Measurements from ENCODE around the gene CEP43. TPM values are rescaled to one million over a fixed set of nuclear protein-coding genes. Genes with fewer than 3 reads are reported as not detected.

The CEP43 gene
- total RNA-seq, 1 experiment from 2014 or later, result 35.4 TPM

DNA sequence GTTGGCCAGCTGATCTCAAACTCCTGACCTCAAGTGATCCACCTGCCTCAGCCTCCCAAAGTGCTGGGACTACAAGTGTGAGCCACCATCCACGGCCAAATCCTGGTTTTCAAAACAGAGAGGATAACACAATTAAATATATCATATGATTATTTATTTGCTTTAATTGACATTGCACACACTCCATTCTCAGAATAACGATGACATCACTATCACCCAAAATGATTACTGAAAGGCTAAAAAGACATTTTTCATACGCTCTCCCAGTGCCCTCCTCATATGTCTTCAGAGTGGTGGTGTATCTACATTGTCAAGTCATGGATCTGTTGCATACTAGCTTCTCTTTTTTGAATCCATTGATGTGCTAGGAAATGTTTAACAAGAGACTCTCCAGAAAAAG is 18.5 kb upstream of the CEP43 start:
- no TSS peak for BruUV-seq (replicated peaks)
- DNase-seq (ENCODE audit: low read depth, low spot score), result no peak
- ChIA-PET POLR2A (interaction anchor here (0.7 kb wide), 1 partner anchor 19 kb away, joined by 3 read pairs; no protein-coding TSS in a partner anchor), CTCF (interaction anchor here (0.7 kb wide), 1 partner anchor 9 kb away, joined by 3 read pairs; no protein-coding TSS in a partner anchor)
- ATAC-seq, result no peak
- no peaks in the 10 kb centered on the region for H3K27me3 ChIP-seq (ENCODE audit: control insufficient read depth, insufficient read depth, low read length)
- no peaks in the 10 kb centered on the region for H3K4me1 ChIP-seq (ENCODE audit: control insufficient read depth, insufficient read depth, low read length)
- H3K9me3 ChIP-seq (ENCODE audit: control insufficient read depth, insufficient read depth, low read depth, low read length), result no peaks in the 10 kb centered on the region
- H3K4me3 ChIP-seq (ENCODE audit: low read depth in 2 of 2, low read length in 2 of 2), result no peak overlapping the region
- TF ChIP-seq POLR2AphosphoS5 (IDR thresholded peaks at IDR 0.05; ENCODE audit: low read depth, low read length), result no peak
- no peak for TF ChIP-seq SIN3A (IDR thresholded peaks at IDR 0.05; ENCODE audit: borderline replicate concordance, insufficient read depth, low read depth, low read length)
- TF ChIP-seq, protein P1, sequence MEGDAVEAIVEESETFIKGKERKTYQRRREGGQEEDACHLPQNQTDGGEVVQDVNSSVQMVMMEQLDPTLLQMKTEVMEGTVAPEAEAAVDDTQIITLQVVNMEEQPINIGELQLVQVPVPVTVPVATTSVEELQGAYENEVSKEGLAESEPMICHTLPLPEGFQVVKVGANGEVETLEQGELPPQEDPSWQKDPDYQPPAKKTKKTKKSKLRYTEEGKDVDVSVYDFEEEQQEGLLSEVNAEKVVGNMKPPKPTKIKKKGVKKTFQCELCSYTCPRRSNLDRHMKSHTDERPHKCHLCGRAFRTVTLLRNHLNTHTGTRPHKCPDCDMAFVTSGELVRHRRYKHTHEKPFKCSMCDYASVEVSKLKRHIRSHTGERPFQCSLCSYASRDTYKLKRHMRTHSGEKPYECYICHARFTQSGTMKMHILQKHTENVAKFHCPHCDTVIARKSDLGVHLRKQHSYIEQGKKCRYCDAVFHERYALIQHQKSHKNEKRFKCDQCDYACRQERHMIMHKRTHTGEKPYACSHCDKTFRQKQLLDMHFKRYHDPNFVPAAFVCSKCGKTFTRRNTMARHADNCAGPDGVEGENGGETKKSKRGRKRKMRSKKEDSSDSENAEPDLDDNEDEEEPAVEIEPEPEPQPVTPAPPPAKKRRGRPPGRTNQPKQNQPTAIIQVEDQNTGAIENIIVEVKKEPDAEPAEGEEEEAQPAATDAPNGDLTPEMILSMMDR (IDR thresholded peaks at IDR 0.05), result no peak
- TF ChIP-seq, protein P2, sequence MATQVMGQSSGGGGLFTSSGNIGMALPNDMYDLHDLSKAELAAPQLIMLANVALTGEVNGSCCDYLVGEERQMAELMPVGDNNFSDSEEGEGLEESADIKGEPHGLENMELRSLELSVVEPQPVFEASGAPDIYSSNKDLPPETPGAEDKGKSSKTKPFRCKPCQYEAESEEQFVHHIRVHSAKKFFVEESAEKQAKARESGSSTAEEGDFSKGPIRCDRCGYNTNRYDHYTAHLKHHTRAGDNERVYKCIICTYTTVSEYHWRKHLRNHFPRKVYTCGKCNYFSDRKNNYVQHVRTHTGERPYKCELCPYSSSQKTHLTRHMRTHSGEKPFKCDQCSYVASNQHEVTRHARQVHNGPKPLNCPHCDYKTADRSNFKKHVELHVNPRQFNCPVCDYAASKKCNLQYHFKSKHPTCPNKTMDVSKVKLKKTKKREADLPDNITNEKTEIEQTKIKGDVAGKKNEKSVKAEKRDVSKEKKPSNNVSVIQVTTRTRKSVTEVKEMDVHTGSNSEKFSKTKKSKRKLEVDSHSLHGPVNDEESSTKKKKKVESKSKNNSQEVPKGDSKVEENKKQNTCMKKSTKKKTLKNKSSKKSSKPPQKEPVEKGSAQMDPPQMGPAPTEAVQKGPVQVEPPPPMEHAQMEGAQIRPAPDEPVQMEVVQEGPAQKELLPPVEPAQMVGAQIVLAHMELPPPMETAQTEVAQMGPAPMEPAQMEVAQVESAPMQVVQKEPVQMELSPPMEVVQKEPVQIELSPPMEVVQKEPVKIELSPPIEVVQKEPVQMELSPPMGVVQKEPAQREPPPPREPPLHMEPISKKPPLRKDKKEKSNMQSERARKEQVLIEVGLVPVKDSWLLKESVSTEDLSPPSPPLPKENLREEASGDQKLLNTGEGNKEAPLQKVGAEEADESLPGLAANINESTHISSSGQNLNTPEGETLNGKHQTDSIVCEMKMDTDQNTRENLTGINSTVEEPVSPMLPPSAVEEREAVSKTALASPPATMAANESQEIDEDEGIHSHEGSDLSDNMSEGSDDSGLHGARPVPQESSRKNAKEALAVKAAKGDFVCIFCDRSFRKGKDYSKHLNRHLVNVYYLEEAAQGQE (IDR thresholded peaks at IDR 0.05; ENCODE audit: insufficient read depth in 1 of 2, low read depth in 2 of 2, low read length in 1 of 2), result no peak
- in situ Hi-C loops (cut with HindIII; ENCODE audit: low pct_unique_long_range_greater_than_20kb, low sequenced_read_pairs), result no loop called here
- no peaks in the 10 kb centered on the region for H3K36me3 ChIP-seq (ENCODE audit: control insufficient read depth, insufficient read depth, low read length)
- no peak overlapping the region for H3K27ac ChIP-seq (ENCODE audit: low read length)
- intact Hi-C loops (cut with micrococcal nuclease; ENCODE audit: unreplicated experiment), result no loop called here

DNA sequence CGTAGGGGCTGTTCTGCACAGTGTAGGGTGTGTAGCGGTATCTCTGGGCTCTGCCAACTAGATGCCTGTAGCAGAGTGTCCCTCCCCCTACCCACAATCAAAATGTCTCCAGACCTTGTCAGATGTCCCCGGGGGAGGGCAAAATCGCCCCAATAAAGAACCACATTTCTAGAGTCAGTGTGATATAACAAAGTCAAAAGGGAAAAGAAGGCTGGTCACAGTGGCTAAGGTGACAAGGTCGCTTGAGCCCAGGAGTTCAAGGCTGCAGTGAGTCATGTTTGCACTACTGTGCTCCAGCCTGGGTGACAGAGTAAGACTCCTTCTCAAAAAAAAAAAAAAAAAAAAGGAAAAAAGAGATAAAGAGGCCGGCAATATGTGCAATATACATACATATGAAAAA is 11.7 kb upstream of the CEP43 start:
- H3K27ac ChIP-seq (ENCODE audit: low read length), result no peak overlapping the region
- POLR2A ChIA-PET, result no interaction called here
- in situ Hi-C loops (cut with HindIII; ENCODE audit: low pct_unique_long_range_greater_than_20kb, low sequenced_read_pairs), result no loop called here
- DNase-seq (ENCODE audit: low read depth, low spot score), result no peak
- no peaks in the 10 kb centered on the region for H3K27me3 ChIP-seq (ENCODE audit: control insufficient read depth, insufficient read depth, low read length)
- intact Hi-C loops (cut with micrococcal nuclease; ENCODE audit: unreplicated experiment), result no loop called here
- no peaks in the 10 kb centered on the region for H3K9me3 ChIP-seq (ENCODE audit: control insufficient read depth, insufficient read depth, low read depth, low read length)
- BruUV-seq (replicated peaks), result no TSS peak
- CTCF ChIA-PET, result no interaction called here
- no peak for TF ChIP-seq SIN3A (IDR thresholded peaks at IDR 0.05; ENCODE audit: borderline replicate concordance, insufficient read depth, low read depth, low read length)
- TF ChIP-seq, protein P2 (IDR thresholded peaks at IDR 0.05; ENCODE audit: insufficient read depth in 1 of 2, low read depth in 2 of 2, low read length in 1 of 2), result no peak
- no peak for TF ChIP-seq POLR2AphosphoS5 (IDR thresholded peaks at IDR 0.05; ENCODE audit: low read depth, low read length)
- TF ChIP-seq, protein P1 (IDR thresholded peaks at IDR 0.05), result no peak
- no peak for TF ChIP-seq TCF7L2 (IDR thresholded peaks at IDR 0.05; ENCODE audit: low read depth, low read length)
- H3K4me1 ChIP-seq (ENCODE audit: control insufficient read depth, insufficient read depth, low read length), result no peaks in the 10 kb centered on the region
- no peaks in the 10 kb centered on the region for H3K36me3 ChIP-seq (ENCODE audit: control insufficient read depth, insufficient read depth, low read length)
- H3K4me3 ChIP-seq (ENCODE audit: low read depth in 2 of 2, low read length in 2 of 2), result no peak overlapping the region
- ATAC-seq, result no peak
